Measurements from ENCODE around the gene STUM. TPM values are rescaled to one million over a fixed set of nuclear protein-coding genes. Genes with fewer than 3 reads are reported as not detected.

The STUM gene
- total RNA-seq, 1 donor from 2014 or later = 3.0 TPM

DNA sequence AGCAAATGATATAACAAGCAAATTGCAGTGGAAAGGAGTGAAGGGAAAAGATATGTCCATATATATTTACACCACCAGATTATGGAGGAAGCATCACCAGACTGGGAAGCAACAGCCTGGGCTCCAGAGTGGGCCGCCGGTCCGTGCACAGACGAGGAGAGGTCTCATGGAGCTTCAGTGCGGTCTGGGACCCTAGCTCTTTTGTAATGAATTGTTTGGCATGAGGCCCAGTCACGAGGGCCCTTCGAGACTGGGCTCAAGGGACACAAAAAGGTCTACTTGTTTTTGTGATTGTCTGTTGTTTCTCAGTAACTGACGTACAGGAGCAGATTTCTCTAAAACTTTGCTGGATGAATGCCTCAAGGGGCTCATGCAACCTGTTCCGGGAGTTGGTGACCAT is 12.9 kb upstream of the STUM start:
- H3K4me3 ChIP-seq = no peak overlapping the region
- no peaks in the 10 kb centered on the region for H3K27me3 ChIP-seq
- H3K27ac ChIP-seq = no peak overlapping the region
- intact Hi-C loops (cut with DNase I) = no loop called here
- no peak for DNase-seq (ENCODE audit: low spot score in 2 of 2)
- no peaks in the 10 kb centered on the region for H3K9me3 ChIP-seq
- H3K4me1 ChIP-seq = no peaks in the 10 kb centered on the region
- TF ChIP-seq, protein P1, sequence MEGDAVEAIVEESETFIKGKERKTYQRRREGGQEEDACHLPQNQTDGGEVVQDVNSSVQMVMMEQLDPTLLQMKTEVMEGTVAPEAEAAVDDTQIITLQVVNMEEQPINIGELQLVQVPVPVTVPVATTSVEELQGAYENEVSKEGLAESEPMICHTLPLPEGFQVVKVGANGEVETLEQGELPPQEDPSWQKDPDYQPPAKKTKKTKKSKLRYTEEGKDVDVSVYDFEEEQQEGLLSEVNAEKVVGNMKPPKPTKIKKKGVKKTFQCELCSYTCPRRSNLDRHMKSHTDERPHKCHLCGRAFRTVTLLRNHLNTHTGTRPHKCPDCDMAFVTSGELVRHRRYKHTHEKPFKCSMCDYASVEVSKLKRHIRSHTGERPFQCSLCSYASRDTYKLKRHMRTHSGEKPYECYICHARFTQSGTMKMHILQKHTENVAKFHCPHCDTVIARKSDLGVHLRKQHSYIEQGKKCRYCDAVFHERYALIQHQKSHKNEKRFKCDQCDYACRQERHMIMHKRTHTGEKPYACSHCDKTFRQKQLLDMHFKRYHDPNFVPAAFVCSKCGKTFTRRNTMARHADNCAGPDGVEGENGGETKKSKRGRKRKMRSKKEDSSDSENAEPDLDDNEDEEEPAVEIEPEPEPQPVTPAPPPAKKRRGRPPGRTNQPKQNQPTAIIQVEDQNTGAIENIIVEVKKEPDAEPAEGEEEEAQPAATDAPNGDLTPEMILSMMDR (IDR thresholded peaks at IDR 0.05) = no peak
- H3K36me3 ChIP-seq = no peaks in the 10 kb centered on the region

- no peak for DNase-seq (ENCODE audit: low spot score in 2 of 2)
- H3K27me3 ChIP-seq = no peaks in the 10 kb centered on the region
- H3K36me3 ChIP-seq = no peaks in the 10 kb centered on the region
- TF ChIP-seq, protein P1 (IDR thresholded peaks at IDR 0.05) = no peak
- intact Hi-C loops (cut with DNase I) = loop anchor here (10.0 kb wide), 1 partner anchor 94 kb away; no protein-coding TSS in a partner anchor
- H3K4me1 ChIP-seq = no peaks in the 10 kb centered on the region
- H3K27ac ChIP-seq = no peak overlapping the region
- H3K9me3 ChIP-seq = no peaks in the 10 kb centered on the region
- no peak overlapping the region for H3K4me3 ChIP-seq
Measured at GRCh38 chr1:226541231-226541630, 7.3 kb upstream of the STUM start.

DNA sequence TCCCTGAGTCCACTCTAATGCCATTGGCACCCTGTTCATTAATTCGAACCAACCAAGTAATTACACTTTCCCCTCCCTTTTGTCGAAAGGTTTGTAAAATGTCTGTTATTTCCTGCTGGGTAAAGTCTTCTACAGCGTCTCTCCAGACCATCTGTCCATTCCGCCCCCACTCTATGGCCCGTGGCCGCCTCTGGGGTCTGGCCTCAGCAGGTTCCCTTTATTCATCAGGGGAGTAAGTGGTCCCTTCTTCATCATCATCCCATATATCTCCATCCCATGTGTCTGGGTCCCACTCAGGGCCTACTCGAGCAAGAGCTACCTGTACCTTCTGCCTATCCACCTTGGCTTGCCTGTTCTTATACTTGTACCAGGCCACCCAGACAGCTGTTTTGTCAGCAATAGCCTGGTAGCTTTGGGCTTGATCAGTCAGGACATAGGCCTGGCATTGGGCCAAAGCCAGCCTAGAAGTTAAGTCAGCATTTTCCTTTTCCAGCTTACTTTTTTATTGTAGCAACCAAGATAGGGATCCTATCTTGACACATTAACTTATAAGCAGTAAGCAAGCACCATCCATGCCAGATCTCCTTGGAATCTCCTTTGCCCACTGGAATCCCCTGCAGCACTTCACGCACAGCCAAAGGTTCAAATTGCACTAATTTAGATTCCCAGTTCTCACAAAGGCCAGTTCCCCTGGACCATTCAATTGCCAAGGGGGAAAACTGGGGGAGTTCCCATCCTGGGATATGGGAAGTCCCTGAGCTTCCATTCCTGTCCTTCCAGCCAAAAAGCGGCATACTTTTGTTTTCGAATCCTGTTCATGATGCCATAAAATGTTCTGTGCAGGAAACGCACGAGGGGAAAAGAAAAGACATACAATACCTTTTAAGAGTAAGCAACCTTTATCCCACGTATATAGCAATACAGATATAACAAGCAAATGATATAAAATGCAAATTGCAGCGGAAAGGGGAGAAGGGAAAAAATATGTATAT is 6.6 kb upstream of the STUM start:
- TF ChIP-seq, protein P1 (IDR thresholded peaks at IDR 0.05) = no peak
- Histone ChIP-seq H3K9me3 (no peaks in the 10 kb centered on the region), H3K4me3 (no peak overlapping the region), H3K36me3 (no peaks in the 10 kb centered on the region), H3K4me1 (no peaks in the 10 kb centered on the region), H3K27ac (no peak overlapping the region), H3K27me3 (no peaks in the 10 kb centered on the region)
- intact Hi-C loops (cut with DNase I) = loop anchor here (10.0 kb wide), 1 partner anchor 93 kb away; no protein-coding TSS in a partner anchor
- no peak for DNase-seq (ENCODE audit: low spot score in 2 of 2)

GRCh38 chr1:226542623-226543103 is 5.9 kb upstream of the STUM start:
- no peaks in the 10 kb centered on the region for H3K36me3 ChIP-seq
- H3K9me3 ChIP-seq = no peaks in the 10 kb centered on the region
- TF ChIP-seq, protein P1 (IDR thresholded peaks at IDR 0.05) = no peak
- H3K27me3 ChIP-seq = no peaks in the 10 kb centered on the region
- H3K4me3 ChIP-seq = no peak overlapping the region
- H3K4me1 ChIP-seq = no peaks in the 10 kb centered on the region
- H3K27ac ChIP-seq = no peak overlapping the region
- intact Hi-C loops (cut with DNase I) = loop anchor here (10.0 kb wide), 1 partner anchor 92 kb away; no protein-coding TSS in a partner anchor
- DNase-seq (ENCODE audit: low spot score in 2 of 2) = no peak

GRCh38 chr1:226545836-226546596 is 2.5 kb upstream of the STUM start:
- no peaks in the 10 kb centered on the region for H3K36me3 ChIP-seq
- H3K9me3 ChIP-seq = no peaks in the 10 kb centered on the region
- no peak for DNase-seq (ENCODE audit: low spot score in 2 of 2)
- H3K4me3 ChIP-seq = no peak overlapping the region
- H3K4me1 ChIP-seq = peaks cover 0 to 18% of the 10 kb centered on the region in 2 donors
- TF ChIP-seq, protein P1 (IDR thresholded peaks at IDR 0.05) = no peak
- intact Hi-C loops (cut with DNase I) = loop anchor here (2.0 to 10.0 kb wide), 5 partner anchors 63 to 281 kb away; partner anchors contain the start of genes ITPKB and LIN9
- H3K27me3 ChIP-seq = no peaks in the 10 kb centered on the region
- no peak overlapping the region for H3K27ac ChIP-seq
